IPS-18a (cell line): Measurements from ENCODE around the gene SMYD3.
"Not testable (repeated sequence)": the region's sequence is repeated elsewhere in the genome, so short reads cannot be mapped to it uniquely, and the experiment has no call there.

Experiments
- H3K27ac ChIP-seq: one replicate; pipeline ENCODE4 v1.5.1; 2013; ENCODE audit warnings: low read length
- H3K27me3 ChIP-seq: one replicate; pipeline ENCODE4 v1.6.1; 2013; ENCODE audit warnings: mild to moderate bottlenecking, low read length; ENCODE audit not compliant: control insufficient read depth, insufficient read depth
- H3K36me3 ChIP-seq: one replicate; pipeline ENCODE4 v1.6.1; 2013; ENCODE audit warnings: low read depth, low read length; ENCODE audit not compliant: control insufficient read depth
- H3K4me1 ChIP-seq: one replicate; pipeline ENCODE4 v1.6.1; 2013; ENCODE audit warnings: low read depth, low read length; ENCODE audit not compliant: control insufficient read depth
- H3K4me3 ChIP-seq: one replicate; pipeline ENCODE4 v1.5.1; 2013; ENCODE audit warnings: low read length
- H3K9ac ChIP-seq: one replicate; pipeline ENCODE4 v1.6.1; 2013; ENCODE audit warnings: mild to moderate bottlenecking, low read length, moderate library complexity
- H3K9me3 ChIP-seq: one replicate; pipeline ENCODE4 v1.6.1; 2013; ENCODE audit warnings: low read depth, low read length; ENCODE audit not compliant: control insufficient read depth

The SMYD3 gene

GRCh38 chr1:245972476-245972875 is 534.6 kb downstream of the SMYD3 start:
- Histone ChIP-seq H3K4me1 (peaks cover 12% of the 10 kb centered on the region), H3K27ac (no peak overlapping the region), H3K9ac (no peak overlapping the region), H3K4me3 (no peak overlapping the region), H3K36me3 (no peaks in the 10 kb centered on the region), H3K9me3 (no peaks in the 10 kb centered on the region), H3K27me3 (no peaks in the 10 kb centered on the region)

GRCh38 chr1:245971711-245972085 is 535.4 kb downstream of the SMYD3 start:
- H3K4me1 ChIP-seq = peaks cover 12% of the 10 kb centered on the region
- H3K9ac ChIP-seq = no peak overlapping the region
- no peaks in the 10 kb centered on the region for H3K27me3 ChIP-seq
- no peak overlapping the region for H3K27ac ChIP-seq
- H3K36me3 ChIP-seq = no peaks in the 10 kb centered on the region
- H3K4me3 ChIP-seq = no peak overlapping the region
- H3K9me3 ChIP-seq = no peaks in the 10 kb centered on the region

- not testable (repeated sequence) for H3K4me3 ChIP-seq, H3K27ac ChIP-seq, H3K27me3 ChIP-seq, H3K9ac ChIP-seq, H3K36me3 ChIP-seq, H3K9me3 ChIP-seq
- H3K4me1 ChIP-seq = peaks cover 12% of the 10 kb centered on the region
These were observed 535.9 kb downstream of the SMYD3 start for GRCh38 chr1:245971076-245971710.

GRCh38 chr1:245969283-245969682 is 537.8 kb downstream of the SMYD3 start:
- Histone ChIP-seq H3K27me3 (no peaks in the 10 kb centered on the region), H3K9ac (no peak overlapping the region), H3K4me1 (peaks cover 12% of the 10 kb centered on the region), H3K4me3 (no peak overlapping the region), H3K36me3 (no peaks in the 10 kb centered on the region), H3K9me3 (no peaks in the 10 kb centered on the region), H3K27ac (no peak overlapping the region)

- Histone ChIP-seq H3K9ac (no peak overlapping the region), H3K36me3 (no peaks in the 10 kb centered on the region), H3K9me3 (no peaks in the 10 kb centered on the region), H3K27ac (no peak overlapping the region), H3K27me3 (no peaks in the 10 kb centered on the region), H3K4me1 (peaks cover 12% of the 10 kb centered on the region), H3K4me3 (no peak overlapping the region)
These were observed 538.3 kb downstream of the SMYD3 start for GRCh38 chr1:245968775-245969174.

GRCh38 chr1:245965398-245965797 is 541.7 kb downstream of the SMYD3 start:
- Histone ChIP-seq H3K27me3 (no peaks in the 10 kb centered on the region), H3K36me3 (no peaks in the 10 kb centered on the region), H3K4me3 (no peak overlapping the region), H3K9ac (no peak overlapping the region), H3K4me1 (peaks cover 12% of the 10 kb centered on the region), H3K27ac (no peak overlapping the region), H3K9me3 (no peaks in the 10 kb centered on the region)

- no peak overlapping the region for H3K9ac ChIP-seq
- H3K36me3 ChIP-seq = no peaks in the 10 kb centered on the region
- H3K4me3 ChIP-seq = no peak overlapping the region
- H3K27ac ChIP-seq = no peak overlapping the region
- H3K9me3 ChIP-seq = no peaks in the 10 kb centered on the region
- no peaks in the 10 kb centered on the region for H3K27me3 ChIP-seq
- peaks cover 3% of the 10 kb centered on the region for H3K4me1 ChIP-seq
These were observed 543.4 kb downstream of the SMYD3 start for GRCh38 chr1:245963649-245964048.

GRCh38 chr1:245962453-245962852 is 544.6 kb downstream of the SMYD3 start:
- no peak overlapping the region for H3K27ac ChIP-seq
- H3K36me3 ChIP-seq = no peaks in the 10 kb centered on the region
- H3K4me1 ChIP-seq = no peaks in the 10 kb centered on the region
- H3K4me3 ChIP-seq = no peak overlapping the region
- H3K9ac ChIP-seq = no peak overlapping the region
- H3K27me3 ChIP-seq = no peaks in the 10 kb centered on the region
- H3K9me3 ChIP-seq = no peaks in the 10 kb centered on the region

GRCh38 chr1:245961137-245961540 is 545.9 kb downstream of the SMYD3 start:
- H3K4me1 ChIP-seq = no peaks in the 10 kb centered on the region
- H3K4me3 ChIP-seq = no peak overlapping the region
- no peak overlapping the region for H3K27ac ChIP-seq
- no peaks in the 10 kb centered on the region for H3K9me3 ChIP-seq
- H3K27me3 ChIP-seq = no peaks in the 10 kb centered on the region
- no peaks in the 10 kb centered on the region for H3K36me3 ChIP-seq
- no peak overlapping the region for H3K9ac ChIP-seq

- no peak overlapping the region for H3K4me3 ChIP-seq
- no peaks in the 10 kb centered on the region for H3K27me3 ChIP-seq
- H3K27ac ChIP-seq = no peak overlapping the region
- H3K4me1 ChIP-seq = no peaks in the 10 kb centered on the region
- H3K9ac ChIP-seq = no peak overlapping the region
- H3K9me3 ChIP-seq = no peaks in the 10 kb centered on the region
- no peaks in the 10 kb centered on the region for H3K36me3 ChIP-seq
These were observed 546.9 kb downstream of the SMYD3 start for GRCh38 chr1:245960171-245960570.

GRCh38 chr1:245958016-245958415 is 549.1 kb downstream of the SMYD3 start:
- Histone ChIP-seq H3K4me1 (no peaks in the 10 kb centered on the region), H3K4me3 (no peak overlapping the region), H3K27ac (no peak overlapping the region), H3K27me3 (no peaks in the 10 kb centered on the region), H3K9ac (no peak overlapping the region), H3K9me3 (no peaks in the 10 kb centered on the region), H3K36me3 (no peaks in the 10 kb centered on the region)

GRCh38 chr1:245957427-245957826 is 549.7 kb downstream of the SMYD3 start:
- no peaks in the 10 kb centered on the region for H3K4me1 ChIP-seq
- no peaks in the 10 kb centered on the region for H3K9me3 ChIP-seq

More at GRCh38 chr1:245957427-245957826, 549.7 kb downstream of the SMYD3 start:
- no peak overlapping the region for H3K4me3 ChIP-seq
- H3K36me3 ChIP-seq = no peaks in the 10 kb centered on the region
- H3K27ac ChIP-seq = no peak overlapping the region
- no peaks in the 10 kb centered on the region for H3K27me3 ChIP-seq
- no peak overlapping the region for H3K9ac ChIP-seq
